ENCODE data around the gene ARID1B.

Gene ARID1B

GRCh38 chr6:156956286-156956685 lies 179.1 kb downstream of the ARID1B start:
- H3K27me3 ChIP-seq (ENCODE audit: insufficient read depth, low read length): no peaks in the 10 kb centered on the region
- no peaks in the 10 kb centered on the region for H3F3A ChIP-seq (ENCODE audit: insufficient read depth, low read length)
- H2AFZ ChIP-seq (ENCODE audit: low read length): no peak overlapping the region
- H3K36me3 ChIP-seq (ENCODE audit: insufficient read depth, low read length): no peaks in the 10 kb centered on the region
- no peak overlapping the region for H3K9ac ChIP-seq (ENCODE audit: low read length)
- no peaks in the 10 kb centered on the region for H3K9me2 ChIP-seq (ENCODE audit: low read depth, low read length)
- no peaks in the 10 kb centered on the region for H4K20me1 ChIP-seq (ENCODE audit: insufficient read depth, low read length)
- peaks cover 80% of the 10 kb centered on the region for H3K4me1 ChIP-seq (ENCODE audit: insufficient read depth, low read length, severe bottlenecking)
- no peak overlapping the region for H3K4me3 ChIP-seq (ENCODE audit: low read depth, low read length, poor library complexity, severe bottlenecking)
- H3K79me2 ChIP-seq (ENCODE audit: insufficient read depth, low read length): peaks cover 80% of the 10 kb centered on the region
- H3K27ac ChIP-seq (ENCODE audit: low read depth, low read length, poor library complexity, severe bottlenecking): peak overlapping the region; percentile 31
- TF ChIP-seq CTCF (IDR thresholded peaks at IDR 0.05; ENCODE audit: low read length) (no peak), EZH2 (IDR thresholded peaks at IDR 0.05; ENCODE audit: borderline replicate concordance, low read length) (no peak)
- H3K9me3 ChIP-seq (ENCODE audit: low read length): no peaks in the 10 kb centered on the region
- H3K4me2 ChIP-seq (ENCODE audit: low read length): no peak overlapping the region

GRCh38 chr6:156957931-156958547 lies 180.9 kb downstream of the ARID1B start:
- Histone ChIP-seq H3K9ac (ENCODE audit: low read length) (no peak overlapping the region), H4K20me1 (ENCODE audit: insufficient read depth, low read length) (no peaks in the 10 kb centered on the region), H2AFZ (ENCODE audit: low read length) (no peak overlapping the region), H3K27ac (ENCODE audit: low read depth, low read length, poor library complexity, severe bottlenecking) (no peak overlapping the region), H3K79me2 (ENCODE audit: insufficient read depth, low read length) (peaks cover 76% of the 10 kb centered on the region), H3K36me3 (ENCODE audit: insufficient read depth, low read length) (no peaks in the 10 kb centered on the region), H3K4me1 (ENCODE audit: insufficient read depth, low read length, severe bottlenecking) (peaks cover 67% of the 10 kb centered on the region), H3K4me3 (ENCODE audit: low read depth, low read length, poor library complexity, severe bottlenecking) (no peak overlapping the region), H3K27me3 (ENCODE audit: insufficient read depth, low read length) (no peaks in the 10 kb centered on the region), H3K9me2 (ENCODE audit: low read depth, low read length) (no peaks in the 10 kb centered on the region), H3K9me3 (ENCODE audit: low read length) (no peaks in the 10 kb centered on the region), H3F3A (ENCODE audit: insufficient read depth, low read length) (no peaks in the 10 kb centered on the region), H3K4me2 (ENCODE audit: low read length) (no peak overlapping the region)
- TF ChIP-seq CTCF (IDR thresholded peaks at IDR 0.05; ENCODE audit: low read length) (no peak), EZH2 (IDR thresholded peaks at IDR 0.05; ENCODE audit: borderline replicate concordance, low read length) (no peak)

- H3K79me2 ChIP-seq (ENCODE audit: insufficient read depth, low read length): peaks cover 73% of the 10 kb centered on the region
- TF ChIP-seq CTCF (IDR thresholded peaks at IDR 0.05; ENCODE audit: low read length) (no peak), EZH2 (IDR thresholded peaks at IDR 0.05; ENCODE audit: borderline replicate concordance, low read length) (no peak)
- no peak overlapping the region for H3K9ac ChIP-seq (ENCODE audit: low read length)
- H3K4me3 ChIP-seq (ENCODE audit: low read depth, low read length, poor library complexity, severe bottlenecking): no peak overlapping the region
- H3K36me3 ChIP-seq (ENCODE audit: insufficient read depth, low read length): peaks cover 6% of the 10 kb centered on the region; the same call in 1 of the 2 replicates
- H3K4me1 ChIP-seq (ENCODE audit: insufficient read depth, low read length, severe bottlenecking): peaks cover 42% of the 10 kb centered on the region
- no peaks in the 10 kb centered on the region for H4K20me1 ChIP-seq (ENCODE audit: insufficient read depth, low read length)
- H3F3A ChIP-seq (ENCODE audit: insufficient read depth, low read length): no peaks in the 10 kb centered on the region
- H3K9me3 ChIP-seq (ENCODE audit: low read length): no peaks in the 10 kb centered on the region
- no peak overlapping the region for H3K4me2 ChIP-seq (ENCODE audit: low read length)
- H3K27me3 ChIP-seq (ENCODE audit: insufficient read depth, low read length): no peaks in the 10 kb centered on the region
- no peak overlapping the region for H3K27ac ChIP-seq (ENCODE audit: low read depth, low read length, poor library complexity, severe bottlenecking)
- H2AFZ ChIP-seq (ENCODE audit: low read length): no peak overlapping the region
- H3K9me2 ChIP-seq (ENCODE audit: low read depth, low read length): no peaks in the 10 kb centered on the region
Observed at GRCh38 chr6:156960525-156960924, 183.3 kb downstream of the ARID1B start.

All from OCI-LY1 (cell line).